Transverse colon (tissue), 4 donors: Measurements from ENCODE around the gene DNAJC3. TPM values are rescaled to one million over a fixed set of nuclear protein-coding genes. Genes with fewer than 3 reads are reported as not detected.

Source experiments
- DNase-seq: peaks from one replicate; pipeline ENCODE4 v3.0.0-alpha.2; 2019
- H3K27ac ChIP-seq, 4 donors: fragments of 200-600 bp; sonication (generic); 2 replicates each; pipeline ENCODE4 v1.5.1; 2016 to 2018; ENCODE audit warnings: inconsistent platforms in 4 of 4
- H3K27me3 ChIP-seq: fragments of 200-600 bp; sonication (generic); 2 replicates; pipeline ENCODE4 v1.5.1; 2017; ENCODE audit warnings: inconsistent platforms
- H3K36me3 ChIP-seq, 4 donors: fragments of 200-600 bp; sonication (generic); 2 replicates each; pipeline ENCODE4 v1.5.1; 2017 to 2019; ENCODE audit warnings: inconsistent platforms in 4 of 4
- H3K4me1 ChIP-seq, 4 donors: fragments of 200-600 bp; sonication (generic); 2 replicates each; pipeline ENCODE4 v1.5.1; 2017 to 2020; ENCODE audit warnings: inconsistent platforms in 4 of 4
- H3K4me3 ChIP-seq, 4 donors: fragments of 200-600 bp; sonication (generic); 1 replicate in 1 of 4; 2 replicates in 3 of 4; pipeline versions ENCODE4 v1.5.1 to v1.6.1; 2017 to 2019; ENCODE audit warnings: inconsistent platforms in 4 of 4
- H3K9me3 ChIP-seq, 2 donors: fragments of 200-600 bp; sonication (generic); 2 replicates each; pipeline ENCODE4 v1.5.1; 2017 to 2019; ENCODE audit warnings: inconsistent platforms in 2 of 2
- EP300 ChIP-seq: sonication (generic); formaldehyde crosslinking; IDR thresholded peaks from one replicate; pipeline ENCODE4 v1.6.1; 2017; ENCODE audit warnings: antibody characterized with exemption, low read depth
- POLR2A ChIP-seq: fragments of 450-650 bp; IDR thresholded peaks from one replicate; pipeline ENCODE4 v1.6.1; 2016; ENCODE audit warnings: antibody characterized with exemption, mild to moderate bottlenecking, moderate library complexity
- POLR2AphosphoS5 ChIP-seq, 3 donors: sonication (generic); formaldehyde crosslinking; IDR thresholded peaks; one replicate each; pipeline ENCODE4 v1.6.1; 2016; ENCODE audit warnings: antibody characterized with exemption in 3 of 3
- WGBS, 2 donors: methylation state at CpG; one replicate each; pipeline ENCODE4 v1.1.5; 2018; ENCODE audit warnings: low coverage in 1 of 2; 5-methylcytosine and 5-hydroxymethylcytosine counted together
- in situ Hi-C, 4 donors: fragments of 200-750 bp; cut with MboI; loops; one replicate each; pipeline versions ENCODE4 v1.15.0 to v1.15.1; 2017; ENCODE audit warnings: low sequenced_read_pairs in 3 of 4, low pct_ligation_motif_present in 1 of 4, low pct_unique_long_range_greater_than_20kb in 1 of 4
- intact Hi-C: fragments of 100-400 bp; cut with DNase I; formaldehyde crosslinking; loops from one replicate; pipeline ENCODE4 v1.15.1; 2023; ENCODE audit warnings: low total_unique reads
- total RNA-seq, 4 donors: library from RNA; depleted of rRNA; stranded (reverse); fragments of >200 nt; gene quantifications; one replicate each; pipeline ENCODE4 v1.1.0, GENCODE V29; 2016
- TF ChIP-seq, protein P1 (sequence below), 5 experiments: fragments of 200-600 bp in 3 of 5; fragments of 450-650 bp in 2 of 5; sonication (generic) in 3 of 5; IDR thresholded peaks; 1 replicate in 2 of 5; 2 replicates in 3 of 5; pipeline ENCODE4 v1.5.1; 2016 to 2017; ENCODE audit warnings: antibody characterized with exemption in 5 of 5, inconsistent platforms in 3 of 5, mild to moderate bottlenecking in 2 of 5, moderate library complexity in 1 of 5

Gene DNAJC3
- total RNA-seq, 4 donors from 2014 or later: 22.8 to 49.7 (median 35.5) TPM

DNA sequence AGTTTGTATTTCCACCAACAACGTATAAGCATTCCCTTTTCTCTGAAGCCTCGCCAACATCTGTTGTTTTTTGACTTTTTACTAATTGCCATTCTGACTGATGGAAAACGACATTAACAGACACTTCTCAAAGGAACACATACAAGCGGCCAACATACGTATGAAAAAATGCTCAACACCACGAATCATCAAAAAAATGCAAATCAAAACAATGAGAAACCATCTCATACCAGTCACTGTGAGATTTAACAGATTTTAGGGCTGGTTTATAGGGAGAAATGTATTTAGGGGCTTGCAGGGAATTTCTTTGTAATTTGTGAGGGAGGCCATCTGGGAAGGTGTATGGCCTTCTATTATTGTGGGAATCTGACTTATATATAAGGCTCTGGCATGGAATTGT, 29.6 kb upstream of the DNAJC3 start:
- H3K27me3 ChIP-seq: peaks cover 33% of the 10 kb centered on the region
- DNase-seq: no peak
- 85 to 86% methylated on average over 6 of the region's 6 CpGs for WGBS, 2 donors
- H3K4me3 ChIP-seq: no peak overlapping the region
- peaks cover 0 to 25% (median 5%) of the 10 kb centered on the region in 4 donors for H3K4me1 ChIP-seq
- in situ Hi-C loops (no loop called here), intact Hi-C loops (no loop called here)
- TF ChIP-seq POLR2A (no peak), EP300 (no peak), POLR2AphosphoS5 (IDR thresholded peaks at IDR 0.05) (no peak)
- TF ChIP-seq, protein P1, sequence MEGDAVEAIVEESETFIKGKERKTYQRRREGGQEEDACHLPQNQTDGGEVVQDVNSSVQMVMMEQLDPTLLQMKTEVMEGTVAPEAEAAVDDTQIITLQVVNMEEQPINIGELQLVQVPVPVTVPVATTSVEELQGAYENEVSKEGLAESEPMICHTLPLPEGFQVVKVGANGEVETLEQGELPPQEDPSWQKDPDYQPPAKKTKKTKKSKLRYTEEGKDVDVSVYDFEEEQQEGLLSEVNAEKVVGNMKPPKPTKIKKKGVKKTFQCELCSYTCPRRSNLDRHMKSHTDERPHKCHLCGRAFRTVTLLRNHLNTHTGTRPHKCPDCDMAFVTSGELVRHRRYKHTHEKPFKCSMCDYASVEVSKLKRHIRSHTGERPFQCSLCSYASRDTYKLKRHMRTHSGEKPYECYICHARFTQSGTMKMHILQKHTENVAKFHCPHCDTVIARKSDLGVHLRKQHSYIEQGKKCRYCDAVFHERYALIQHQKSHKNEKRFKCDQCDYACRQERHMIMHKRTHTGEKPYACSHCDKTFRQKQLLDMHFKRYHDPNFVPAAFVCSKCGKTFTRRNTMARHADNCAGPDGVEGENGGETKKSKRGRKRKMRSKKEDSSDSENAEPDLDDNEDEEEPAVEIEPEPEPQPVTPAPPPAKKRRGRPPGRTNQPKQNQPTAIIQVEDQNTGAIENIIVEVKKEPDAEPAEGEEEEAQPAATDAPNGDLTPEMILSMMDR (IDR thresholded peaks at IDR 0.05): no peak
- no peaks in the 10 kb centered on the region for H3K9me3 ChIP-seq
- H3K36me3 ChIP-seq: no peaks in the 10 kb centered on the region
- no peak overlapping the region for H3K27ac ChIP-seq

- no peak for DNase-seq
- no peaks in the 10 kb centered on the region for H3K4me1 ChIP-seq
- intact Hi-C loops (no loop called here), in situ Hi-C loops (no loop called here)
- H3K27ac ChIP-seq: no peak overlapping the region
- no peak overlapping the region for H3K4me3 ChIP-seq
- whole genome bisulfite sequencing, 2 donors: 78 to 85% methylated on average over 5 of the region's 5 CpGs
- no peak for TF ChIP-seq POLR2A
- TF ChIP-seq, protein P1 (IDR thresholded peaks at IDR 0.05): no peak
- no peak for TF ChIP-seq EP300
- TF ChIP-seq POLR2AphosphoS5 (IDR thresholded peaks at IDR 0.05): no peak
- no peaks in the 10 kb centered on the region for H3K36me3 ChIP-seq
- H3K9me3 ChIP-seq: no peaks in the 10 kb centered on the region
- H3K27me3 ChIP-seq: no peaks in the 10 kb centered on the region
Observed at GRCh38 chr13:95650696-95651095, 26.2 kb upstream of the DNAJC3 start.

DNA sequence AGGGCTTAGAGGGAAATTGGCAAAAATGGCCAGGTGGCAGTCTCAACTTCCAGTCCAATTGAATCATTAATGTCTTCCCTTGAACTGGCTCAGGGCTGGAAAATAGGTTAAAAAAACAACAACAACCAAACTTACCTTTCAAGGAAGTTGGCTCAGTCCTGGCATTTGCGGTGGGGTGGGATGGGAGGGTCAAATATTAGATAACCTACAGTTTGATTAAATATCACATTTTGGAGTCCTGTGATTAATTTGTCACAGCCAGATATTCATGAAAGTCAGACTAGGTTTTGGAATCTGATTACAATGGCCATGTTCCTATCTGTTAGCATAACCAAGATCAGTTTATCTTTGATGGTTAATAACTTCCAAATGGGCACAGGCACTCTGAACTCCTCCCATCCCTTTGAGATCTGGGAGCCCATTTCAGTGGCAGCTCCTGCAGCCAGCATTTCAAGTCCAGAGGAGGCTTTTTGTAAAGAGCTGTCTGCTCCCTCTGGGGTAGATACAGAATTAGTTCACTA, 24.6 kb upstream of the DNAJC3 start:
- H3K27ac ChIP-seq: no peak overlapping the region
- no peaks in the 10 kb centered on the region for H3K36me3 ChIP-seq
- TF ChIP-seq POLR2AphosphoS5 (IDR thresholded peaks at IDR 0.05) (no peak), POLR2A (no peak), EP300 (no peak)
- TF ChIP-seq, protein P1 (IDR thresholded peaks at IDR 0.05): no peak
- H3K4me3 ChIP-seq: no peak overlapping the region
- no peaks in the 10 kb centered on the region for H3K9me3 ChIP-seq
- intact Hi-C loops: no loop called here
- no peaks in the 10 kb centered on the region for H3K4me1 ChIP-seq
- in situ Hi-C loops: no loop called here
- no peak for DNase-seq
- WGBS, 2 donors: 91 to 93% methylated on average over 1 of the region's 1 CpG
- no peaks in the 10 kb centered on the region for H3K27me3 ChIP-seq

DNA sequence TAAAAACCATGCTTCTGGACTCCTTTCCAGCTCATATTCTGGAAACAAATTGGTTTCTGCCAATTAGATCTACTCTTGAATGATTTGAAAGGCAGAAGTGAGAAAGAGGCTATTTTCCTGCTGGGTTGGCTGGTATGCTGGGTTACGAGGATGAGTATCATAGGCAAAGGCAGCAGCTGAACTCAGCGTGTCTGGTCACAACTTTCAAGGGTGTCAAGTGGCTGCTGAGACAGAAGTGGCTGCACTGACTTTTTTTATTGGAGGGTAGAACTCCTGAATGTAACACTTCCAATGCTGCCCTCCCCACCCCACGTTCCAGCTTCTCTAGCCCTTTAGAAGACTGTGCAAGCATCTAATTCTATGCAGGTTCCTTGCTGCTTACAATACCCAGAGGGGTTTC, 24.1 kb upstream of the DNAJC3 start:
- H3K27ac ChIP-seq: no peak overlapping the region
- H3K4me3 ChIP-seq: no peak overlapping the region
- intact Hi-C loops: no loop called here
- no peaks in the 10 kb centered on the region for H3K9me3 ChIP-seq
- H3K4me1 ChIP-seq: no peaks in the 10 kb centered on the region
- in situ Hi-C loops: no loop called here
- no peak for DNase-seq
- 51% methylated on average over 3 of the region's 3 CpGs; no CpG with 5 or more reads in 1 of the 2 donors for WGBS, 2 donors
- H3K36me3 ChIP-seq: no peaks in the 10 kb centered on the region
- TF ChIP-seq POLR2A: no peak
- no peak for TF ChIP-seq EP300
- TF ChIP-seq, protein P1 (IDR thresholded peaks at IDR 0.05): no peak
- no peak for TF ChIP-seq POLR2AphosphoS5 (IDR thresholded peaks at IDR 0.05)
- H3K27me3 ChIP-seq: peaks cover 2% of the 10 kb centered on the region
